Measurements from ENCODE around the gene C11orf68.

DNA sequence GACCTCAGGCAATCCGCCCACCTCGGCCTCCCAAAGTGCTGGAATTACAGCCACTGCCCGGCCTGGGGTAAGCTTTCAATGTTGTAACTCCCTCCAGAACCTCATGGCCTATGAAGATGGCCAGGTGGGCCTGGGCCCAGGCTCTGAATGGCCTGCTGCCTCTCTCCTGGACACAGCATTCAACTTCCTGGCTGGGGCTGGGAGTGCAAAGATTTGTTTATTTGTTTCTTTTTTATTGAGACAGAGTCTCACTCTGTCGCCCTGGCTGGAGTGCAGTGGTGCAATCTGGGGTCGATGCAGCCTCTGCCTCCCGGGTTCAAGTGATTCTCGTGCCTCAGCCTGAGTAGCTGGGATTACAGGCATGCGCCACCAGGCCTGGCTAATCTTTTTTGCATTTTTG lies 25.9 kb upstream of the C11orf68 start:
- TF ChIP-seq, protein P1, sequence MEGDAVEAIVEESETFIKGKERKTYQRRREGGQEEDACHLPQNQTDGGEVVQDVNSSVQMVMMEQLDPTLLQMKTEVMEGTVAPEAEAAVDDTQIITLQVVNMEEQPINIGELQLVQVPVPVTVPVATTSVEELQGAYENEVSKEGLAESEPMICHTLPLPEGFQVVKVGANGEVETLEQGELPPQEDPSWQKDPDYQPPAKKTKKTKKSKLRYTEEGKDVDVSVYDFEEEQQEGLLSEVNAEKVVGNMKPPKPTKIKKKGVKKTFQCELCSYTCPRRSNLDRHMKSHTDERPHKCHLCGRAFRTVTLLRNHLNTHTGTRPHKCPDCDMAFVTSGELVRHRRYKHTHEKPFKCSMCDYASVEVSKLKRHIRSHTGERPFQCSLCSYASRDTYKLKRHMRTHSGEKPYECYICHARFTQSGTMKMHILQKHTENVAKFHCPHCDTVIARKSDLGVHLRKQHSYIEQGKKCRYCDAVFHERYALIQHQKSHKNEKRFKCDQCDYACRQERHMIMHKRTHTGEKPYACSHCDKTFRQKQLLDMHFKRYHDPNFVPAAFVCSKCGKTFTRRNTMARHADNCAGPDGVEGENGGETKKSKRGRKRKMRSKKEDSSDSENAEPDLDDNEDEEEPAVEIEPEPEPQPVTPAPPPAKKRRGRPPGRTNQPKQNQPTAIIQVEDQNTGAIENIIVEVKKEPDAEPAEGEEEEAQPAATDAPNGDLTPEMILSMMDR (IDR thresholded peaks at IDR 0.05) = no peak
- TF ChIP-seq POLR2A (IDR thresholded peaks at IDR 0.05) = no peak
